Activated CD4-positive, alpha-beta T cell treated with anti-CD3 and anti-CD28 coated beads for 36 hours (primary cell): ENCODE data around the gene ARHGEF40. TPM values are rescaled to one million over a fixed set of nuclear protein-coding genes. Genes with fewer than 3 reads are reported as not detected.

Experiments used
- ATAC-seq: fragments of 200-7000 bp; cut with Tn5 transposase; one replicate; pipeline ENCODE4 v1.10.0; 2021; ENCODE audit warnings: mild to moderate bottlenecking, moderate library complexity
- CTCF ChIA-PET: fragments of 350-600 bp; sonication (Branson Sonifier 250); formaldehyde crosslinking; loops from one replicate; lab custom pipeline; 2021; ENCODE audit warnings: antibody characterized with exemption; lab: Charles Lee
- POLR2A ChIA-PET: fragments of 350-600 bp; sonication (Branson Sonifier 250); formaldehyde crosslinking; loops from one replicate; lab custom pipeline; 2021; ENCODE audit warnings: antibody characterized with exemption, inconsistent platforms; lab: Charles Lee
- DNase-seq: peaks from one replicate; pipeline ENCODE4 v3.0.0-alpha.2; 2020
- H3K27ac Mint-ChIP-seq: one replicate; pipeline ENCODE4 v1.8.0; 2021; ENCODE audit warnings: mixed read lengths
- H3K27me3 Mint-ChIP-seq: one replicate; pipeline ENCODE4 v1.8.0; 2021; ENCODE audit warnings: mixed read lengths
- H3K36me3 Mint-ChIP-seq: one replicate; pipeline ENCODE4 v1.8.0; 2021; ENCODE audit warnings: low read depth, mixed read lengths
- H3K4me1 Mint-ChIP-seq: one replicate; pipeline ENCODE4 v1.8.0; 2021; ENCODE audit warnings: mixed read lengths
- H3K4me3 Mint-ChIP-seq: one replicate; pipeline ENCODE4 v1.8.0; 2021; ENCODE audit warnings: mild to moderate bottlenecking, moderate library complexity, mixed read lengths
- H3K9me3 Mint-ChIP-seq: one replicate; pipeline ENCODE4 v1.8.0; 2021; ENCODE audit warnings: low read depth, mixed read lengths
- intact Hi-C, 2 experiments: fragments of 100-400 bp; cut with DNase I in 1 of 2; cut with micrococcal nuclease in 1 of 2; formaldehyde crosslinking; loops; one replicate each; pipeline versions ENCODE4 v1.14.2 to v1.15.1; 2022 to 2024; cut with DNase I, micrococcal nuclease
- total RNA-seq, 2 experiments: library from RNA; stranded (reverse); gene quantifications; one replicate each; pipeline ENCODE4 v1.2.3, GENCODE V29; 2021

Gene ARHGEF40
- total RNA-seq, 2 experiments from 2014 or later = 0.05 to 0.09 TPM

GRCh38 chr14:21073921-21074320 is 3.8 kb downstream of the ARHGEF40 start:
- Mint-ChIP-seq H3K9me3 (no peaks in the 10 kb centered on the region), H3K27ac (no peak overlapping the region), H3K4me1 (peaks cover 26% of the 10 kb centered on the region), H3K4me3 (no peak overlapping the region), H3K36me3 (no peaks in the 10 kb centered on the region), H3K27me3 (peaks cover 36% of the 10 kb centered on the region)
- intact Hi-C loops = no loop called here
- CTCF ChIA-PET = interaction anchor here (1.5 to 5.7 kb wide), 4 partner anchors 16 to 59 kb away, joined by 4 to 38 read pairs (median 10); no protein-coding TSS in a partner anchor
- DNase-seq = no peak
- POLR2A ChIA-PET = no interaction called here
- ATAC-seq = no peak

GRCh38 chr14:21074398-21075272 is 4.5 kb downstream of the ARHGEF40 start:
- CTCF ChIA-PET = interaction anchor here (0.6 to 5.7 kb wide), 5 partner anchors 15 to 314 kb away, joined by 3 to 38 read pairs (median 7); no protein-coding TSS in a partner anchor
- no peaks in the 10 kb centered on the region for H3K36me3 Mint-ChIP-seq
- peaks cover 20% of the 10 kb centered on the region for H3K4me1 Mint-ChIP-seq
- H3K27me3 Mint-ChIP-seq = peaks cover 29% of the 10 kb centered on the region
- H3K27ac Mint-ChIP-seq = no peak overlapping the region
- DNase-seq (no peak), ATAC-seq (no peak)
- POLR2A ChIA-PET = no interaction called here
- intact Hi-C loops = no loop called here
- H3K4me3 Mint-ChIP-seq = no peak overlapping the region
- no peaks in the 10 kb centered on the region for H3K9me3 Mint-ChIP-seq

GRCh38 chr14:21075719-21076437 is 5.8 kb downstream of the ARHGEF40 start:
- ChIA-PET CTCF (interaction anchor here (1.8 to 5.7 kb wide), 3 partner anchors 14 to 61 kb away, joined by 7 to 38 read pairs (median 13); no protein-coding TSS in a partner anchor), POLR2A (no interaction called here)
- no peaks in the 10 kb centered on the region for H3K9me3 Mint-ChIP-seq
- H3K27me3 Mint-ChIP-seq = peaks cover 23% of the 10 kb centered on the region
- no peaks in the 10 kb centered on the region for H3K36me3 Mint-ChIP-seq
- intact Hi-C loops = no loop called here
- H3K4me1 Mint-ChIP-seq = peaks cover 12% of the 10 kb centered on the region
- no peak for ATAC-seq
- no peak overlapping the region for H3K4me3 Mint-ChIP-seq
- no peak for DNase-seq
- no peak overlapping the region for H3K27ac Mint-ChIP-seq

GRCh38 chr14:21077672-21078071 is 7.6 kb downstream of the ARHGEF40 start:
- ATAC-seq (no peak), DNase-seq (no peak)
- Mint-ChIP-seq H3K36me3 (no peaks in the 10 kb centered on the region), H3K4me1 (no peaks in the 10 kb centered on the region), H3K27me3 (peaks cover 6% of the 10 kb centered on the region), H3K9me3 (no peaks in the 10 kb centered on the region), H3K27ac (no peak overlapping the region), H3K4me3 (no peak overlapping the region)
- intact Hi-C loops = no loop called here
- ChIA-PET CTCF (interaction anchor here (0.7 to 1.1 kb wide), 2 partner anchors 27 to 64 kb away, joined by 3 to 5 read pairs; no protein-coding TSS in a partner anchor), POLR2A (no interaction called here)

GRCh38 chr14:21078287-21078686 is 8.2 kb downstream of the ARHGEF40 start:
- intact Hi-C loops = no loop called here
- ATAC-seq (no peak), DNase-seq (no peak)
- Mint-ChIP-seq H3K4me3 (no peak overlapping the region), H3K36me3 (no peaks in the 10 kb centered on the region), H3K27ac (no peak overlapping the region), H3K27me3 (peaks cover 4% of the 10 kb centered on the region), H3K9me3 (no peaks in the 10 kb centered on the region), H3K4me1 (no peaks in the 10 kb centered on the region)
- ChIA-PET POLR2A (no interaction called here), CTCF (interaction anchor here (0.7 kb wide), 1 partner anchor 26 kb away, joined by 3 read pairs; no protein-coding TSS in a partner anchor)

GRCh38 chr14:21078726-21079125 is 8.6 kb downstream of the ARHGEF40 start:
- Mint-ChIP-seq H3K4me1 (no peaks in the 10 kb centered on the region), H3K27ac (no peak overlapping the region), H3K27me3 (no peaks in the 10 kb centered on the region), H3K36me3 (no peaks in the 10 kb centered on the region), H3K9me3 (no peaks in the 10 kb centered on the region), H3K4me3 (no peak overlapping the region)
- CTCF ChIA-PET = interaction anchor here (0.7 to 1.5 kb wide), 4 partner anchors 8 to 64 kb away, joined by 3 to 7 read pairs (median 3); no protein-coding TSS in a partner anchor
- ATAC-seq = no peak
- no peak for DNase-seq
- intact Hi-C loops = no loop called here
- POLR2A ChIA-PET = no interaction called here

GRCh38 chr14:21081521-21082142 is 11.5 kb downstream of the ARHGEF40 start:
- CTCF ChIA-PET = interaction anchor here (0.6 to 2.7 kb wide), 4 partner anchors 10 to 39 kb away, joined by 3 to 13 read pairs (median 4); no protein-coding TSS in a partner anchor
- Mint-ChIP-seq H3K27me3 (no peaks in the 10 kb centered on the region), H3K9me3 (no peaks in the 10 kb centered on the region), H3K4me3 (no peak overlapping the region), H3K27ac (no peak overlapping the region), H3K36me3 (no peaks in the 10 kb centered on the region), H3K4me1 (peaks cover 6% of the 10 kb centered on the region)
- intact Hi-C loops = no loop called here
- POLR2A ChIA-PET = interaction anchor here (1.0 kb wide), 1 partner anchor 13 kb away, joined by 3 read pairs; no protein-coding TSS in a partner anchor
- ATAC-seq = no peak
- no peak for DNase-seq

GRCh38 chr14:21083565-21084325 is 13.6 kb downstream of the ARHGEF40 start:
- DNase-seq = no peak
- H3K4me1 Mint-ChIP-seq = peaks cover 19% of the 10 kb centered on the region
- ATAC-seq = no peak

GRCh38 chr14:21084396-21084795 is 14.3 kb downstream of the ARHGEF40 start:
- DNase-seq (no peak), ATAC-seq (no peak)
- no peaks in the 10 kb centered on the region for H3K27me3 Mint-ChIP-seq
- POLR2A ChIA-PET = no interaction called here
- H3K9me3 Mint-ChIP-seq = no peaks in the 10 kb centered on the region
- H3K4me3 Mint-ChIP-seq = no peak overlapping the region
- no peaks in the 10 kb centered on the region for H3K36me3 Mint-ChIP-seq
- intact Hi-C loops = no loop called here
- CTCF ChIA-PET = interaction anchor here (0.6 to 7.3 kb wide), 5 partner anchors 8 to 377 kb away, joined by 3 to 48 read pairs (median 4); partner anchors contain the start of gene ARHGEF40
- H3K4me1 Mint-ChIP-seq = peaks cover 19% of the 10 kb centered on the region
- no peak overlapping the region for H3K27ac Mint-ChIP-seq

More at GRCh38 chr14:21083565-21084325, 13.6 kb downstream of the ARHGEF40 start:
- POLR2A ChIA-PET = no interaction called here
- intact Hi-C loops = no loop called here
- CTCF ChIA-PET = interaction anchor here (1.1 to 7.3 kb wide), 5 partner anchors 9 to 69 kb away, joined by 3 to 48 read pairs (median 8); partner anchors contain the start of gene ARHGEF40
- Mint-ChIP-seq H3K27ac (no peak overlapping the region), H3K36me3 (no peaks in the 10 kb centered on the region), H3K27me3 (no peaks in the 10 kb centered on the region), H3K9me3 (no peaks in the 10 kb centered on the region), H3K4me3 (no peak overlapping the region)
